M059J (cell line): Measurements from ENCODE around the gene RBM7. TPM values are rescaled to one million over a fixed set of nuclear protein-coding genes. Genes with fewer than 3 reads are reported as not detected.

Experiments used
- DNase-seq: peaks from one replicate; pipeline ENCODE4 v3.0.0-alpha.2; 2012; ENCODE audit warnings: low read depth
- total RNA-seq: library from RNA; depleted of rRNA; stranded (reverse); fragments of >200 nt; shearing (Covaris generic); gene quantifications from 2 replicates; pipeline ENCODE4 v1.2.3, GENCODE V29; 2014; rRNA removed

Gene RBM7, protein sequence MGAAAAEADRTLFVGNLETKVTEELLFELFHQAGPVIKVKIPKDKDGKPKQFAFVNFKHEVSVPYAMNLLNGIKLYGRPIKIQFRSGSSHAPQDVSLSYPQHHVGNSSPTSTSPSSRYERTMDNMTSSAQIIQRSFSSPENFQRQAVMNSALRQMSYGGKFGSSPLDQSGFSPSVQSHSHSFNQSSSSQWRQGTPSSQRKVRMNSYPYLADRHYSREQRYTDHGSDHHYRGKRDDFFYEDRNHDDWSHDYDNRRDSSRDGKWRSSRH
- total RNA-seq: 35.1 and 52.8 TPM in 2 replicates

DNA sequence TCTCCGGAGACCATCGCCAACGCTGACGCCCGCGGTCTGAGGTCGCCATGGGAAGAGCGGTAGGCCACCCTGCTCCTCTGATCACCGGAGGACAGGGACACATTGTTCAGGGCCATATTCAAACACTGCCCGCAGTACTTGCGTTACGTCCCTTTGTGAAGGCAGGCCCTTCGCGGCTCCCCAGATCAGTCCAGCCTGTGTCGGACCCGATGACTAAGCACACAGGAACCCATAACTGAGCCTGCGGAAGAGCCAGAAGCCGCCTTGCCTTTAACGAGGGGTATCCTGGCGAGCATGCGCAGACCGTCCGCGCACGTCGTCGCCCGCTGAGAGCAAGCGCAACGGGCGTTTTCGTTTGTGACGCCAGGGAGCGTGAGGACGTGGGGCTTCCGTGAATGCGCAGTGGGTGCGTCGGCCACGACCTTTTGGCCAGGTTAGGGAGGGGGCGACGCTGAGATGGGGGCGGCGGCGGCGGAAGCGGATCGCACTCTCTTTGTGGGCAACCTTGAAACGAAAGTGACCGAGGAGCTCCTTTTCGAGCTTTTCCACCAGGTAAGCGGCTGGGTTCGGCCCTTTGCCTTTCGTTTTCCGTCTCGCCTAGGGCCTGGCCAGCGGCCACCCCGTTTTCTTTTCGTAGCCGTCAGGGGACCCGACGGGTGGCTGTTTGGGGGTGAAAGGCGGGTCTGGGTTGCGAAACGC, at the start of gene RBM7, which contains the start of gene C11orf71:
Gene RBM7 (plus strand): TSS at position 451 of the 699 bp plus-strand sequence. CDS start 6 bp downstream, at position 457.
Gene C11orf71 (minus strand): TSS at position 296 of the 699 bp plus-strand sequence. CDS start 180 bp downstream, at position 116.
- peak; percentile 99 for DNase-seq

DNA sequence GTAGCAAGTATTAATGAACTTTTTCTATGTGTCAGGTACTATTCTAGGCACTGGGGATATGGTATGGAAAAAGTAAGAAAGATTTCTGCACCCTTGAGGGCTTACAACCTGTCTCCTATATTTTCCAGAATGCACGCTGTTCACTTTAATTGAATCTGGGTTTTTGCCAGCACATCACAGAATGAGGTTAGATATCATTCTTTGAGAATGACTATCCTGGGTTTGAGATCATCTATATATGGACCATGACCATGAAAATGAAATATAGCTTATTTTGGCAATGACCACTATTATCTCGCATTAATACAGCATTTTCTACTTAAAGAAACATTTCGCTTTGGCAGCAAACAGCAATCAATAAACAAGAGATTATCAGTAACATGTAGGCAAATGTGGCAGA, 47.0 kb upstream of the RBM7 start:
- DNase-seq: no peak

DNA sequence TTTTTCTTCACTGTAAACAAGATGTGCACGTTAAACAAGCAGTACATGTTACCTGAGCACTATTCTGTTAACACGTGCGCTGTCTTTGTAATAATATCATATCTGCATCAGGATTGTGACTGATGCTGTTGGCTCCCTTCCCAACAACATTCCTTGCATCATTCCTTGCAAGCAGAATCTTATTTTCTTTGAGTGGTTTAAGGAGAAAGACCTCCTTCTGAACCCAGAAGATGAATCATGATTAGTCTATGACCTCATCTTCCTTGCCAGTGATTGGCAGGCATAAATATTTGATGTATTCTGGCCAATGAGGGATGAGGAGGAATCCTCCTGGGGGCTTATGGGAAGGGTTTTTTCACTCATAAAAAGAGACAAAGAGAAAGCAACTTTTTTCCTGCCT, 46.4 kb upstream of the RBM7 start:
- peak; percentile 90 for DNase-seq

DNA sequence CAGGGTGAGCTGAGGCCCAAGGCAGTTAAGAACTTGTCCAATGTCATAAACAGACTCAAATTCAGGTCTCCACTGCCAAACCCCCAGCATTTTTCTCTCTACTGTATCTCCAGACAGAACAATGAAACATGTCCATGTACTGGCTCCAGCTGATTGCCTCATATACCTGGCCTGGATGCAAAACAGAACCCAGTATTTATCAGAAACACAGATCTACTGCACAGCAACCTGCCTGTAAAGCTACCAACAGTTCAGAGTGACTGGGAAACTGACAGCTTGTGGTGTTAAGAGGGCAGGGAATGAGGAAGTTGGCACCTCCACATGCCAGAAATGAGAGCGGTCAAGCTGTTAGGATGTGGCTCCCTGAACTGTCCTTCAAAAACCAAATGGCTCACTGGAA, 41.8 kb upstream of the RBM7 start:
- DNase-seq: no peak

DNA sequence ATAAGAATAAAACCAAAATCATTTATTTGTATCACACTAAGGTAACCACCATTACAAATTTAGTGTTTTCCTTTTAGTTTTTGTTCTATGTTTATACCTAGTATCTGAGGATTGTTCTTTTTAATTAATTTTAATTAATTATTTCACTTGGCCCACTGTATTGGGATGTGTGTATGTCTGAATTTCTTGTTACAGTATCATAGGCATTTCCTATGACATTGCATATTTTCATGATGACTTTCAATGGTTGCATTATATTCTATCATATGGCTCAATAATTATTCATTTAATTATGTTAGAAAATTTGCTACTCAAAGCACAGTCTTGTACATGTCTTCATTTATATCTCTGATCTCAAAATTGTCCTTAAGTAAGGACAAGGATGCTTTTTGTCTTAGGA, 41.1 kb upstream of the RBM7 start:
- DNase-seq: no peak

DNA sequence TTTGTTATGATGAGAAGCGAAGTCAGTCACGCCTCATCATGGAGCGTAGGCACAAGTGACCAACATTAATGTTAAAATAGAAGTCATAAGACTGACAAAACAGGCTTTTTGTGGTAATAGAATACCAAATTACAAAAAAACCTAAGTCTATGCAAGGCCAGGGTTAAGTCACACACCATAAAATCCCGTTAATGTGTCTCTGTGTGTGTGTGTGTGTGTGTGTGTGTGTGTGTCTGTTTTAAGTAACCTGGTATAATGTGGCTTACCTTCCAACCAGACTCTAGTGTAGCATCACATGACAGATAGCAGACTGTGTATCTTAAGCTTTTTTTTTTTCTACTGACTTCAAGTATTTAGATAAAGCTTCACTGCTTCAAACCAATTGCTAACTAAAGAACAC, 38.1 kb upstream of the RBM7 start:
- no peak for DNase-seq

DNA sequence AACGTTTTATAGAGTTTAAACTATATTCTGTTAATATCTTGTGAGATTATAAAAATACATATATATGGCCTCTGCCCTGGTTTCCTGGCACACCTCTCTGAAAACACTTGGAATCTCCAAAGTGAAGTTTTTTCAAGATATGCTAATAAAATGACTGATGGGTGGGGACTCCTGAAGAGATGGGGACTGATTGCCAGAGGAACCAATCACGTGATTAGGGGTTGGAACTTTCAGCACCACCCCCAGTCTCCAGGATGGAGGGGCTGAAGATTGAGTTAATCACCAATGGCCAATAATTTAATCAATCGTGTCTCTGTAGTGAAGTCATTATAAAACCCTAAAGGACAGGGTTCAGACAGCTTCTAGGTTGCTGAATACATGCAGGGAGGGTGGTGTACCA, 37.5 kb upstream of the RBM7 start:
- no peak for DNase-seq

DNA sequence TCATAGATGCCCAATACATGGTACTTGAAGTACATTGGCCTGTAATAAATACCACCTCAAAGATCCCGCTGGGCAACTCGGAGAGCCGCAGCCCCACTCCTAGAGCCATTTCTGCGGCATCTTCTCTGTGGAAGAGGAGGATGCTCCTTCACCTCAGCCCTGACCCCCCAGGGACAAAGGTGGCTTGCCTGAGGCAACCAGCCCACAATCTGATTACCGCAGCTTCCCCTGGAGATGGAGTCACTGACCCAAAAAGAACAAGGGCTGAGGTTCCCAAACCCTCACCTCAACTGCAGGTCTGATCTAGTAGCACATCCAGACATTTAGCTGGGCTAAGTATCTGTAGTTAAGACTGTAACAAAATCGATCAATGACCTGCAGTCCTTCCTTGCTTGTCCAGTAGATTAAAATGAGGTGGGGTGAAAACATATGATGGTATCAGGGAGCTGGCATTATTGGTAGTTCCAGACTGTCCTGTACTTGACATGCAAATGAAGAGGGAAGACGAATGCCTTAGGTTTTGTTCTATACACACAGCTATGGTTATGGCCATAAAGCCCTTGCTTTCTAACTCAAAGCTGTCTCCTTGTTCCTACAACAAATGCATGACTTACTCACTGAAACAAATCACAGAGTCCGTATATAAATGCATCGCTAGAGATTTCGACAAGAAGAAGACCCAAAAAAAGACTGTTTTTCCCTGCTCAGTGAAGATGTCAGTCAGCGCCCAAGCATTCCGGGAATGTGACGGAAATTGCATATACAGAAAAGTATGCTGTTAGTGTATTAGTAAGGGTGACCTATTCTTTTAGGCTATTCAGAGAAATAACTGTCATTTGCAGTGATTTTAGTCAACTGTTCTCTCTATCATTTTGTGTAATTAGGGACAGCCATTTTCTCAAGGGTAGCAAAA, 33.9 kb upstream of the RBM7 start:
- peak; percentile 88 for DNase-seq

DNA sequence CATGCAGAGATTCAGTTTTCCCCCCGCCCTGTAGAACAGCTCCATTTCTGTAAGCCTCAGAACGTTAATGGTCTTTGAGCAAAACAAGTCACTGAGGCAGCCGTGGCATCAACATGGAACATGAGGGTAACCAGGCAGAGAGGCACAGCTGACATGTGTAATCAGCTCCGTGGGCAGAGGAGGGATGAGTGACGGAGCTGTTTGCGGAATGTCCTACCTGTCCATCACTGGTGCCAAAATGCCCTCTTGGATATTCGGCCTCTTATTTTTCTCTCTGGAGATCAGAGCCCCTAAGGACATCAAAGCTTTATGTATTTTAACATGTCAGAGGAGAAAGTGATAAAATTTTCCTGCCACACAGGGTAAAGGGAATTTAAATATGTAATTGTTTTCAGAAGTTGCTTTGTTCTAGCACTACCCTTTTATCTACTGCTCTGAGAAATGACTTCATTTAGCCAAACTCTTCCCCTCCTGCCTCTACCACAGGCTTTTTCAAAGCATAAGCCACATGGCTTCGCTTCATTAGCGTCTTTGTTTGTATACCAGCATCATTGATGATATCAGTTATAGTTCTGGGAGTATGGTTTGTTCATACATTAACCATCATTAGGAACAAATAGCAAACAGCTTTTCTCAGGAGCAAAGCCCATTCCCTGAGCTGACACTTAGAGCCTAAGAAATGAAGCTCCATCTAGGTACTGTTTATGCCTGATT, 33.1 kb upstream of the RBM7 start:
- no peak for DNase-seq

DNA sequence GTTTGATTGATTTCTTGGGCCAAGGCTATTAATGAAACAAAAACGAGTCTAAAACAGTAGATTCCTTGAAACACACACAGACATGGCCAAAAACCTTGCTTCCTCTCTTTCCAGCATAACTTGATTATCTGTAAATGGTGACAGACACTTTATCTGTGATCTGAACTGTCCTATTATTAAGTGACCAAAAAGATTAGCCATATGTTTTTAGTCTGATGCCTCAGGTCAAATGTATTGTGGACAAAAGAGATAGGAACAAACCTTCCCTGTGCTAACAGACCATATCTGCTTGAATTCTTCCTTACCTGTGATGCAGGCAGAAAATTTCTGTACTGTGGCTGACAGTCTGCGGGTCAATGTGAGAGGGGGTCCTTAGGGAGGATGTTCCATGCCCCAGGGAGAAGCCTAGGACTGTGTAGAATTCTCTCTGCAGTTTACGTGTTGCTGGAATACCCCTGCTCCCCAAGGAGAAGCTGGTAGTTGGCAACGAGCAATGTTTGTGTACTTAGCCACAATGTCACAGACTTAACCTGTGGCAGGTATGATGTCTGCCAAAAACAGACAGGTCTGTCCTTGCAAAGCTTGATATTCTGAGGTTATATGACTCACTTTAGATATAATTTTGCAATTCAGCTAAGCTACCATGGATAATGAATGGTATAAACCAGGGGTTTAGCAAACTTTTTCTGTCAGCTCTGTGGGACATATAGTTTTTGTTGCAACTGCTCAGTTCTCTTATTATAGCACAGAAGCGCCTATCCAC, 31.4 kb upstream of the RBM7 start:
- no peak for DNase-seq

DNA sequence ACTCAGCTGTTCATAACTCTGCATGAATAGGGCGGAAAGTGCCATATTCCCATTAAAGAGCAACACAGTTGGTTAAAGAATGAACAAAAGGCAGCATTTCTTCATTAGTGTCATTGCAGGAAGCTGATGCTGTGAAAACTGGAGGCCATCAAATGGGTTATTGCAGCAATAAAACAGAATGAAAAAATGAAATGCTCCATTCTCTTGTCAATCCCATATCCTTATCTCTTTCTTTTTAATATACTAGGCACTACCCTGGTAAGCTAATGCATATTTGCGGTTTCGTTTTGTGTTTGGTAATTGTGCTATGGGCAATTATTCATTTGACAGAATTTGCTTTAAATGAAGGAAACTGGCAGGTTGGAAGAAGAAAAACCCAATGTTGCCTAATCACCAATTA, 25.4 kb upstream of the RBM7 start:
- no peak for DNase-seq

DNA sequence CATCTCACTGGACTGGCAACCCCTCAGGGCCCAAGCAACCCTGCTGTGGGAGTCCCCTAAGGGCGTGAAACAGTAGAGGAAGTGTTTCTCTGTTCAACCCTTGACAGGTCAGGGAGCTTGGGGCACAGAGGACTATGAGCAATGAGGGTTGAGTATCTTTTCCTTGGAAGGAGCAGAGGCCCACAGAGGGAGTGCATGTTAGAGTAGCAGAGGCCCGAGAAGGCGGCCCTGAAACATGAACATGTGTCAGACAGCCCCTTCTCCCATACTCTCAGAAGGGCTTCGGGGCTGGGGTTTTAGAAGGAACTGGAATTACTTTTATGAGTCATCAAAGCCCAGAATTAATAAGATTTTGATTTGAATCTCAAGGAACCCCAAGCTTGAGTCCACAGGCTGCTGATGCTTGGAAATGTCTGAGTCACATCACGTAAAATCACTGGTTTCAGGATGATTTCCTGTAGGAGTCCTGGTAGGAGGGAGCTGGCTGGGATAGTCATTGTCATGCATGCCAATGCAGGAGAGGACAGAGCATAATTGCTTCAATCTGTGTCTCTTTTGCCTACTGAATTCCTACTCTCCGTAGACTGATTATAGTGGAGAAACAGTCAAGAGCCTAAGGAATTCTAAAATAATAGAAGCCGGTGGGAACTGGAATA, 22.7 kb upstream of the RBM7 start:
- DNase-seq: peak; percentile 96

DNA sequence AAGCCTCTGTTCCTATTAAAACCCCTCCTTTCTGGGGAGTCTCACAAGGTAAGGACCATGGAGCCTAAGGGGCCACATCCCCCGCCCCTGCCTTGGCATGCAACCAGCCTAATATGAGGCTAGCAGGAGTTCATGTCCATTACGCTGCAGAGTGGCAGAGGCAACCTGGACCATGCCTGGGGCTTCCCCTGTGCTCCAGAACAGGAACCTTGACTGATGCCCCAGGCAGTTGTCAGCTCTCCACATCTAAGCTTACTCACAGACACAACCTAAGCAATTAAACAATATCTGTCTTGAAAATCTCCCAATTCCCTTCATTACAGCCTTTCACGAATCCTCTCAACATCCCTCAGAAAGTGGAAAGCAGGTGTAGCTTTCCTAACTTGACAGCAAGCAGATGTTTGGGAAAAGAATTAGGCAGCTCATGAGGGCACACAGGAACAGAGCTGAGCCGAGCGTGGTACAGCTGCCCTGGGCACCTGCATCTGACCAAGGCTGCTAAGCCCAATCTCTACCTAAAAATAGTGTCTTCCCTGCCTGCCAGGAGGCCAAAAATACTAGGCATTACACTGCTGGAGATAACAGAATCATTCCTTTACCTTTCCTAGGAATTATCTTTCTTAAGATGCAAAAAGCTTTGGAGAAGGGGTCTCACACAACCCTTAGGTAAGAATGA, 20.9 kb upstream of the RBM7 start:
- peak; percentile 71 for DNase-seq

DNA sequence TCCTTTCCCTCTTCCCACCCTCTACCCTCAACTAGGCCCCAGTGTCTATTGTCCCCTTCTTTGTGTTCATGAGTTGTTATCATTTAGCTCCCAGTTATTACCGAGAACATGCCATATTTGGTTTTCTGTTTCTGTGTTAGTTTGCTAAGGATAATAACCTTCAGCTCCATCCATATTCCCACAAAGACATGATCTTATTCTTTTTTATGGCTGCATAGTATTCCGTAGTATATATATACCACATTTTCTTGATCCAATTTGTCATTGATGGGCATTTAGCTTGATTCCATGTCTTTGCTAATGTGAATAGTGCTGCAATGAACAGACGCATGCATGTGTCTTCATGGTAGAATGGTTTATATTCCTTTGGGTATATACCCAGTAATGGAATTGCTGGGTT, 18.0 kb upstream of the RBM7 start:
- no peak for DNase-seq

DNA sequence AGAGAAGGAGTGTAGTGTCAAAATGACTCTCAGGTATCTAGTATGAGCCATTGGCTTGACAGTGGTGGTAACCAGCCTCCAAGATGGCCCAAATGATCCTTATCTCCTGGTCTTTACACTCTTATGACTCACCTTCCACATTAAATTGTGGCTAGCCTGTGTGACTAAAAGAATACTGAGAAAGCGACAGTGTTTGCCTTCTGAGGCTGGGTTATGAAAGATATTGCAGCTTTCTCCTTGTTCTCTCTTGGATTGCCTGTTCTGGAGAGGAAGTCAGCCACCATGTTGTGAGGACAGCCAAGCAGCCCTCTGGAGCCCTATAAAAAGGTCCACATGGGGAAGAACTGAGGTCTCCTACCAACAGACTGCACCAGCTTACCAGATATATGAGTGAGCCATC, 16.0 kb upstream of the RBM7 start:
- DNase-seq: peak; percentile 81

DNA sequence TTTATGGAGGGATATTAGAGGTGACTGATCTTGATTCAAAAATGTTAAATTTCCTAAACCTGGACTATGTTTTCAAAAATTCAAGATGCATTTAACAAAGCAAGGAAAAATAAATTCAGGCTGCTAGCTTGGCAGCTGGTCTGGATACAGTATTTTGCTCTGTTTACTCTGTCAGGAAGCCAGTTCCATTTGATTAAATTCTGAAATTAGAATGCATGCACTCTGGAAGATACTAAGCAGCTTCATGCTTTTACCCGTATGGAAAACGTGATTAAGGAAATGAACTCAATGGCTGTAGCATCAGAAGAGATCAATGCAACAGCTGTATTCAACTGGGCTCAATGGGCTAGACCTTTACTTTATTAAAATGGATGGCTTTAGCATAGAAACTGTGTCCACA, 14.3 kb upstream of the RBM7 start:
- DNase-seq: no peak

DNA sequence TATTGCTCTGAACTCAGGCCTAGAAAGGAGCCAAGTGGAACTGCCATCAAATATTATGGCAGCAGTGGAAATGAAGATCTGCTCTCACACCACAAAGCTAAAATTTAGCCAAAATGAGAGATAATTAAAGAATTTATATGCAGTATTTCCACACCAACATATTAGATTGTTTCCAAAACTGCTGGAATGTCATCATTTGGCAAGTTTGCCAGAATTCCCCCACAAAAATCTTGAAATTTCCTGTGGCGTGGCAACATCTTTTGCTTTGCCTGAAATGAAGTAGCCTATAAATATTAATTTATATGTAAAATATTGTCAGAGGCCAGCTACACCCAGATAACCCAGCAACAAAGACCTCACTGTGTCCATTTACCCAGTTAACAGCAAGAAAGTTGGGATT, 13.9 kb upstream of the RBM7 start:
- no peak for DNase-seq

DNA sequence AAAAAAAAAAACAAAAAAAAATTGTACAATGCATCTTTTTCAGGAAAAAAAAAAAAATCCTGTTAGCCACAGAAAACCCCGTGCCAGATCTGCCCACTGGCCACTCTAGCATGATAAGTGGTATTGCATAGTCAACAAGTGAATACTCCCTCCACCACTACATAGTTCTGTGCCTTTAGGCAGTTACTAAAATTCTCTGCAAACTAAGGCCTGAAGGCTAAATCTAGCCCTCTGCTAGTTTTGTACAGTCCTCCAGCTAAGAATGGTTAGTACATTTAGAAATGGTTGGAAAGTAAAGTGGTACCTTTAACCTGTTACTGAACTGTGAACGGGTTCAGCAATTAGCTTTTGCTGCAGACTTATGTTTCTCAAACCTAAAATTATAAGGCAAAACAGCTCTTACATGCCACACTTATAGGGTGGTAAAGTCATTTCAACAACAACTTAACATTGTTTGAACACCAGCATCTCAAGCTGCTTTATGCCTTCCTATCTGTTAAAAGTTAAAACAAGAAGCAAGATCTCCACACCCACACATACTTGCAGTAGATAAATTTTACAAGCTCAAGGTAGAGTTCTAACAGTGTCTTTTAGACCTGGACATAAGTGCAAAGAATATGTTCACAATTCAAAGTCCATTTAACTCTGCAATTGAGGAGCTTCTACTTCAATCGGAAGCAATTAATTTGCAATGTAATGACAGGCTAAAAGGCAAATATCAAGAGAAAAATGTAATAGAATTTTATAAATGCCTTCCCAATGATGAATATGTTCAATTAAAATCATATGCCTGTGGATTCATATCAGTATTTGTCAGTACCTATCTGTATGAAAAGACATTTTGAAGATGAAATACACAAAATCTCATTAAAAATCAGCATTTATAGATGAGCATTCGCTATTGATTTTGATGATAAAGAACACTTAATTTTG, 7.5 kb upstream of the RBM7 start:
- DNase-seq: no peak

DNA sequence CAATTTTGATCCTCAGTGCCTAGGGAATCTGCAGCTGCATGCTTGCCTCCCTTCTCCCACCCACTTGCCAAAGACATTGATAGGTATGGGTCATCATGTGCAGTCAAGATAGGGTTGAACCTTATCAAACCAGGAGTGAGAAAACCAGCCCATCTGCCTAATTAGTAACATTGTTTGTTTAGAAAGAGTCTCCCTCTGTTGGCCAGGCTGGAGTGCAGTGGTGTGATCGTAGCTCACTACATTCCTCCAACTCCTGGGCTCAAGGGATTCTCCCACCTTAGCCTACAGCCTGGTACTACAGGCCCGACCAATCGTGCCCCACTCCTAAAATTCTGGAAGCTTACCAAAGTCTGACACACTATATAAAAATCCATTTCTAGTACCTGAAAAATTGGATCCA, 4.7 kb upstream of the RBM7 start:
- no peak for DNase-seq
